ENCODE results near the gene TATDN2.

Gene TATDN2

DNA sequence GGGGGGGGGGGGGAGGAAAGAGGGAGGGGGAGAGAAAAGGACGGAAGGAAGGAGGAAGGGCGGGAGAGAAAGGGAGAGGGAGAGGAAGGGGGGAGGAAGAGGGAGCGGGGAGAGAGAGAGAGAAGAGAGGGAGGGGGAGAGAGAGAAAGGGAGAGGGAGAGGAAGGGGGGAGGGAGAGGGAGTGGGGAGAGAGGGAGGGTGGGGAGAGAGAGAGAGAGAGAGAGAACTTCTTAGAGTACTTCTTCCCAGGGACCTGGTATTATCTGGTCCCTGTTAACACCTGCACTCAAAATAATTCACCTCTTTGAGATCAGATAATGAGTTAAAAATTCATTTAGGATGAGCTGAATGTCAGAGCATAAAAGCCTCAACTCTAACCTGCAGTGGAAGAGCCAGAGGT, 71.5 kb downstream of the TATDN2 start:
- peak overlapping the region; percentile 99 for H3K4me2 ChIP-seq (ENCODE audit: low read length)
- H2BK5ac ChIP-seq (ENCODE audit: low read length) = no peak overlapping the region
- H3K9ac ChIP-seq (ENCODE audit: low read length) = peak overlapping the region; percentile 93
- peaks cover 23% of the 10 kb centered on the region for H3K79me2 ChIP-seq (ENCODE audit: control insufficient read depth, insufficient read depth, low read length)
- H4K8ac ChIP-seq (ENCODE audit: low read depth, low read length) = no peak overlapping the region
- H4K5ac ChIP-seq (ENCODE audit: low read length) = no peak overlapping the region
- H3K56ac ChIP-seq (ENCODE audit: low read length) = peak overlapping the region; percentile 97
- H3K4me1 ChIP-seq (ENCODE audit: control insufficient read depth, low read depth, low read length) = no peaks in the 10 kb centered on the region
- H3K4me3 ChIP-seq (ENCODE audit: low read length) = peak overlapping the region; percentile 92
- H3K23ac ChIP-seq (ENCODE audit: low read length) = no peak overlapping the region
- H3K18ac ChIP-seq (ENCODE audit: low read length) = no peak overlapping the region
- H2BK15ac ChIP-seq (replicated peaks; ENCODE audit: low read depth) = no peak overlapping the region
- H3K4ac ChIP-seq (ENCODE audit: low read depth, low read length) = no peak overlapping the region
- no peak overlapping the region for H3K27ac ChIP-seq (ENCODE audit: low read depth, low read length)
- H3K36me3 ChIP-seq (ENCODE audit: control insufficient read depth, insufficient read depth, low read length) = peaks cover 6% of the 10 kb centered on the region
- peak; percentile 51 for DNase-seq
- no peak overlapping the region for H2BK120ac ChIP-seq (ENCODE audit: low read depth, low read length)
- no CpG with 5 or more reads among the region's 3 CpGs for WGBS (ENCODE audit: extremely low coverage, insufficient coverage, low lambda C conversion rate)
- no peaks in the 10 kb centered on the region for H3K27me3 ChIP-seq (ENCODE audit: insufficient read depth, low read length, poor library complexity)
- H3K79me1 ChIP-seq (ENCODE audit: low read length) = peaks cover 19% of the 10 kb centered on the region
- H2AK5ac ChIP-seq (ENCODE audit: low read length) = no peak overlapping the region

DNA sequence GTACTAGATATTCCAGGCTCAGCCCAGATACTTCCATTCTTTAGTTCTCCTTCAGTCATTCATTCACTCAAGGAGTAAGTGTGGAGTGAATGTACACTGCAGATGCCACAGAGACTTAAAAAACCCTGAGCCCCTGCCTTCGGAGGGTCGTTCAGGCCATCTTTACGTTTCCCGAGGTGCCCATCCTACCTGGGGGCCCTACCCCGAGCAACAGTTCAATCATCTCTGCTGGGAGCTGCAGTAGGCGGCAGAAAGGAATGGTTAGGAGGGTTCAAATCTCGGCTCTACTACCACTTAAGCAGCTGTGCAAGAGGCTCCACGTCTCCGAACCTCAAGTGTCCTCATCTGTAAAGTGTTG, 72.0 kb downstream of the TATDN2 start:
- Histone ChIP-seq H3K27me3 (ENCODE audit: insufficient read depth, low read length, poor library complexity) (no peaks in the 10 kb centered on the region), H3K36me3 (ENCODE audit: control insufficient read depth, insufficient read depth, low read length) (peaks cover 6% of the 10 kb centered on the region), H2AK5ac (ENCODE audit: low read length) (peak overlapping the region; percentile 18), H3K56ac (ENCODE audit: low read length) (peak overlapping the region; percentile 97), H3K4me3 (ENCODE audit: low read length) (peak overlapping the region; percentile 92), H3K27ac (ENCODE audit: low read depth, low read length) (no peak overlapping the region), H3K4me1 (ENCODE audit: control insufficient read depth, low read depth, low read length) (no peaks in the 10 kb centered on the region), H4K5ac (ENCODE audit: low read length) (no peak overlapping the region), H3K4me2 (ENCODE audit: low read length) (peak overlapping the region; percentile 99), H3K9ac (ENCODE audit: low read length) (peak overlapping the region; percentile 93), H3K4ac (ENCODE audit: low read depth, low read length) (no peak overlapping the region), H3K18ac (ENCODE audit: low read length) (no peak overlapping the region), H3K23ac (ENCODE audit: low read length) (no peak overlapping the region), H2BK5ac (ENCODE audit: low read length) (no peak overlapping the region), H2BK120ac (ENCODE audit: low read depth, low read length) (no peak overlapping the region), H3K79me1 (ENCODE audit: low read length) (peaks cover 19% of the 10 kb centered on the region), H4K8ac (ENCODE audit: low read depth, low read length) (no peak overlapping the region), H3K79me2 (ENCODE audit: control insufficient read depth, insufficient read depth, low read length) (peaks cover 23% of the 10 kb centered on the region), H2BK15ac (replicated peaks; ENCODE audit: low read depth) (no peak overlapping the region)
- no CpG with 5 or more reads among the region's 9 CpGs for WGBS (ENCODE audit: extremely low coverage, insufficient coverage, low lambda C conversion rate)
- DNase-seq = peak; percentile 24

DNA sequence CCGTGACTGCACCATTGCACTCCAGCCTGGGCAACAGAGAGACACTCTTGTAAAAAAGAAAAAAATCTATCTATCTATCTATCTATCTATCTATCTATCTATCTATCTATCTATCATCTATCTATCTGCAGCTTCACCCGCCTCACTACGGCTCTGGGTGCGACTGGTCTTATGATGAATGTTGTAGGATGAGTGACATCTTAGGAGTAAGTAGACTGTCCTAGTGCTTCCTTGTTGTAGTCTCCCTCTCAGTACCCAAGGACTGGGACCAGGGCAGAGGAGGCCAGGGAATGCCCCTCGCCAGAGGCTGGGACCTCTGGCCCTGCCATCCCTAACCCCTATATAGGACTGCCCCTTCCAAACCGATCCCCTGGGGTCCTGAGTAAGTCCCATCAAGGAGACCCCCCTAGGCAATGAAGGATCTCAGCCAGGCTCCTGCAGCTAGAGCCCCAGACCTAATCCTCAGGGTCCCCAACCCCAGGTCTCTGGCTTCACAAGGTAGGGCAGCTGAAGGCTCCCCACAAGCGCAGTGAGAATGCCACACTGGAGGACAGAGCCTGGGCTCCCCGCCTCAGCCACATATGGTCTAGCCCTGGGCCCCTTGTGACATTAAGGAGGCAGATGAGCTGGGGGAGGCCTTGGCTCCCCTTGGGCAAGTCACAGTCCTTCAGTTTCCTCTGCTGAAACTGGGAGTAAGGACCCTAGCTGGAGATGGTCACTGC, 73.5 kb downstream of the TATDN2 start:
- H2BK120ac ChIP-seq (ENCODE audit: low read depth, low read length) = no peak overlapping the region
- no CpG with 5 or more reads among the region's 8 CpGs for WGBS (ENCODE audit: extremely low coverage, insufficient coverage, low lambda C conversion rate)
- H4K8ac ChIP-seq (ENCODE audit: low read depth, low read length) = no peak overlapping the region
- H3K4ac ChIP-seq (ENCODE audit: low read depth, low read length) = no peak overlapping the region
- no peak overlapping the region for H2AK5ac ChIP-seq (ENCODE audit: low read length)
- H4K5ac ChIP-seq (ENCODE audit: low read length) = no peak overlapping the region
- H3K9ac ChIP-seq (ENCODE audit: low read length) = no peak overlapping the region
- H3K4me1 ChIP-seq (ENCODE audit: control insufficient read depth, low read depth, low read length) = no peaks in the 10 kb centered on the region
- no peak overlapping the region for H3K23ac ChIP-seq (ENCODE audit: low read length)
- no peak overlapping the region for H3K4me3 ChIP-seq (ENCODE audit: low read length)
- peaks cover 23% of the 10 kb centered on the region for H3K79me2 ChIP-seq (ENCODE audit: control insufficient read depth, insufficient read depth, low read length)
- DNase-seq = no peak
- peaks cover 19% of the 10 kb centered on the region for H3K79me1 ChIP-seq (ENCODE audit: low read length)
- H3K18ac ChIP-seq (ENCODE audit: low read length) = no peak overlapping the region
- H2BK15ac ChIP-seq (replicated peaks; ENCODE audit: low read depth) = no peak overlapping the region
- H3K27ac ChIP-seq (ENCODE audit: low read depth, low read length) = no peak overlapping the region
- no peaks in the 10 kb centered on the region for H3K27me3 ChIP-seq (ENCODE audit: insufficient read depth, low read length, poor library complexity)
- H3K56ac ChIP-seq (ENCODE audit: low read length) = no peak overlapping the region
- H3K4me2 ChIP-seq (ENCODE audit: low read length) = no peak overlapping the region
- H3K36me3 ChIP-seq (ENCODE audit: control insufficient read depth, insufficient read depth, low read length) = peaks cover 2% of the 10 kb centered on the region
- H2BK5ac ChIP-seq (ENCODE audit: low read length) = no peak overlapping the region

DNA sequence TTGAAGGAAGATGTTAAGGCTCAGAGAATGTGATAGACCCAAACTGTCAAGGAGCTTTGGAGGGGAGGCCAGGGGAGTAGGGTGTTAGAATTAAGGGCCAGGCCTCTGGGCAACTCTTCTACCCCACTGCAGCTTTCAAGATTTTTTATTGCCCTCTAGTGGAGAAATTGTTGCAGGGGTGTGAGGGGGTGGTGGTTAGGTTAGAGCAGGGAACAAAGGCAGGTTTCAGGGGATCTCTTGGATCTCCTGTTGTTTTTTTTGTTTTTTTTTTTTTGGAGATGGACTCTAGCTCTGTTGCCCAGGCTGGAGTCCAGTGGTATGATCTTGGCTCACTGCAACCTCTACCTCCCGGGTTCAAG, 74.1 kb downstream of the TATDN2 start:
- Histone ChIP-seq H3K36me3 (ENCODE audit: control insufficient read depth, insufficient read depth, low read length) (peaks cover 2% of the 10 kb centered on the region), H3K4me3 (ENCODE audit: low read length) (no peak overlapping the region), H3K9ac (ENCODE audit: low read length) (no peak overlapping the region), H3K23ac (ENCODE audit: low read length) (no peak overlapping the region), H2AK5ac (ENCODE audit: low read length) (no peak overlapping the region), H3K18ac (ENCODE audit: low read length) (no peak overlapping the region), H2BK5ac (ENCODE audit: low read length) (no peak overlapping the region), H2BK120ac (ENCODE audit: low read depth, low read length) (no peak overlapping the region), H3K79me2 (ENCODE audit: control insufficient read depth, insufficient read depth, low read length) (peaks cover 23% of the 10 kb centered on the region), H3K79me1 (ENCODE audit: low read length) (peaks cover 17% of the 10 kb centered on the region), H2BK15ac (replicated peaks; ENCODE audit: low read depth) (no peak overlapping the region), H3K27ac (ENCODE audit: low read depth, low read length) (no peak overlapping the region), H4K5ac (ENCODE audit: low read length) (no peak overlapping the region), H3K56ac (ENCODE audit: low read length) (no peak overlapping the region), H3K4me2 (ENCODE audit: low read length) (no peak overlapping the region), H4K8ac (ENCODE audit: low read depth, low read length) (no peak overlapping the region), H3K4me1 (ENCODE audit: control insufficient read depth, low read depth, low read length) (no peaks in the 10 kb centered on the region), H3K4ac (ENCODE audit: low read depth, low read length) (no peak overlapping the region), H3K27me3 (ENCODE audit: insufficient read depth, low read length, poor library complexity) (no peaks in the 10 kb centered on the region)
- no CpG with 5 or more reads among the region's 1 CpG for WGBS (ENCODE audit: extremely low coverage, insufficient coverage, low lambda C conversion rate)
- DNase-seq = peak; percentile 50

DNA sequence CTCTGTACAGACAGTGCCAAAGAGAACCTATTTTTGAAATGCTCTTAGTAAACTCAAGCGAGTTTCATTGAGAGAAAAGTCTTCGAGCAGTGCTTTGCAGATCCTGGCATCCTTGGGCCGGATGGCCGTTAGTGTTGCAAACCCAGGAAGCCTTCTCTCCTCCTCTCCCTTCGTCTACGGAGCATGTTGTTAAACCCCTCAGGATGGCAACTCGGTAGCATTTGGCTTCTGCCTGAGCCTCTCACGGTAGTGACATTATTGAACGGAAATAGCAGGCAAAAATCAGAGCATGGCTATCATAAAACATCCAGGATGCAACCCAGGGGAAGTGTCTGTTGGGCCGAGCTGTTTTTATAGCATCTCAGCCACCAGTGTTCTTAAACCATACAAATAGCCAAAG, 79.3 kb downstream of the TATDN2 start:
- no peak overlapping the region for H3K27ac ChIP-seq (ENCODE audit: low read depth, low read length)
- no peak overlapping the region for H3K23ac ChIP-seq (ENCODE audit: low read length)
- H2AK5ac ChIP-seq (ENCODE audit: low read length) = no peak overlapping the region
- H3K4me3 ChIP-seq (ENCODE audit: low read length) = no peak overlapping the region
- no peaks in the 10 kb centered on the region for H3K79me2 ChIP-seq (ENCODE audit: control insufficient read depth, insufficient read depth, low read length)
- no peaks in the 10 kb centered on the region for H3K4me1 ChIP-seq (ENCODE audit: control insufficient read depth, low read depth, low read length)
- H3K56ac ChIP-seq (ENCODE audit: low read length) = no peak overlapping the region
- DNase-seq = no peak
- no peak overlapping the region for H4K5ac ChIP-seq (ENCODE audit: low read length)
- no peak overlapping the region for H2BK15ac ChIP-seq (replicated peaks; ENCODE audit: low read depth)
- H3K4me2 ChIP-seq (ENCODE audit: low read length) = no peak overlapping the region
- no peaks in the 10 kb centered on the region for H3K27me3 ChIP-seq (ENCODE audit: insufficient read depth, low read length, poor library complexity)
- H3K4ac ChIP-seq (ENCODE audit: low read depth, low read length) = no peak overlapping the region
- H3K79me1 ChIP-seq (ENCODE audit: low read length) = no peaks in the 10 kb centered on the region
- H3K18ac ChIP-seq (ENCODE audit: low read length) = no peak overlapping the region
- H4K8ac ChIP-seq (ENCODE audit: low read depth, low read length) = no peak overlapping the region
- no peak overlapping the region for H3K9ac ChIP-seq (ENCODE audit: low read length)
- no peaks in the 10 kb centered on the region for H3K36me3 ChIP-seq (ENCODE audit: control insufficient read depth, insufficient read depth, low read length)
- H2BK120ac ChIP-seq (ENCODE audit: low read depth, low read length) = no peak overlapping the region
- WGBS (ENCODE audit: extremely low coverage, insufficient coverage, low lambda C conversion rate) = no CpG with 5 or more reads among the region's 10 CpGs
- H2BK5ac ChIP-seq (ENCODE audit: low read length) = no peak overlapping the region

DNA sequence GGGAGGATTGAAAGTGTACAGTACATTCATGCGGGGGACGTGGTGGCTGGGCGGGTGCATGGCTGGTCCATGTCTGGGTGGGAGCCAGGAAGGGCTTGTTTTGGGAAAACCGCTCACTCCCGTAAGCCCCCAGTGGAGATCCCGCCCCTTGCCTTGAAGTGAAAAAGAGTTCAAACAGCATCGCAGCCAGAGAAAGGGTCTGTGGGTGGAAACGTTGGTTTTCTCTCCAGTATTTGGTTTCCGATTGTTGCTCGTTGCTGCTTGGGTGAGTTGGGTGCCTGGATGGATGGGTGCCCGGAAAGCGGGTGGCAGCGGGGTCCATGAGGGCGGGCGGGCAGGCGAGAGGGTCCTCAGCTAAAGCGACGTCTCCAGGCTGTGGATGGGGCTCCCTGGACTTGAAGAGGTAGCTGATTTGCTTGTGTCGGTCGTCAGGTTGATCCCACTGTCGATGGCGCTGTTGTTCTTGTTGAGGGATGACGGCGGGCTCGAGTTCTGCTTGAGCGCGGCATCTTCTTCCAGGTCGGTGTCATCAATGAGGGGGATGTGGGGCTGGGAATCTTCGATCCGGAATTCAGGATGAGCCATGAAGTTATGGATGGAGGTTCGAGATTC, 80.3 kb downstream of the TATDN2 start:
- H2BK15ac ChIP-seq (replicated peaks; ENCODE audit: low read depth) = no peak overlapping the region
- no peak overlapping the region for H2BK5ac ChIP-seq (ENCODE audit: low read length)
- DNase-seq = no peak
- H2BK120ac ChIP-seq (ENCODE audit: low read depth, low read length) = no peak overlapping the region
- no peaks in the 10 kb centered on the region for H3K79me1 ChIP-seq (ENCODE audit: low read length)
- H3K4ac ChIP-seq (ENCODE audit: low read depth, low read length) = no peak overlapping the region
- H3K27ac ChIP-seq (ENCODE audit: low read depth, low read length) = no peak overlapping the region
- no peaks in the 10 kb centered on the region for H3K79me2 ChIP-seq (ENCODE audit: control insufficient read depth, insufficient read depth, low read length)
- H3K4me1 ChIP-seq (ENCODE audit: control insufficient read depth, low read depth, low read length) = no peaks in the 10 kb centered on the region
- no peak overlapping the region for H4K8ac ChIP-seq (ENCODE audit: low read depth, low read length)
- no peaks in the 10 kb centered on the region for H3K36me3 ChIP-seq (ENCODE audit: control insufficient read depth, insufficient read depth, low read length)
- H3K9ac ChIP-seq (ENCODE audit: low read length) = no peak overlapping the region
- no peak overlapping the region for H3K23ac ChIP-seq (ENCODE audit: low read length)
- no peak overlapping the region for H3K56ac ChIP-seq (ENCODE audit: low read length)
- no CpG with 5 or more reads among the region's 31 CpGs for WGBS (ENCODE audit: extremely low coverage, insufficient coverage, low lambda C conversion rate)
- no peak overlapping the region for H3K4me2 ChIP-seq (ENCODE audit: low read length)
- H3K18ac ChIP-seq (ENCODE audit: low read length) = no peak overlapping the region
- H2AK5ac ChIP-seq (ENCODE audit: low read length) = no peak overlapping the region
- no peak overlapping the region for H3K4me3 ChIP-seq (ENCODE audit: low read length)
- no peaks in the 10 kb centered on the region for H3K27me3 ChIP-seq (ENCODE audit: insufficient read depth, low read length, poor library complexity)
- no peak overlapping the region for H4K5ac ChIP-seq (ENCODE audit: low read length)

Data from mesendoderm (in vitro differentiated cells).